ENCODE measurements around the gene RNF19B. TPM values are rescaled to one million over a fixed set of nuclear protein-coding genes. Genes with fewer than 3 reads are reported as not detected.

The RNF19B gene
- total and polyA plus RNA-seq, 2 donors from 2014 or later = 17.3 to 30.8 TPM

DNA sequence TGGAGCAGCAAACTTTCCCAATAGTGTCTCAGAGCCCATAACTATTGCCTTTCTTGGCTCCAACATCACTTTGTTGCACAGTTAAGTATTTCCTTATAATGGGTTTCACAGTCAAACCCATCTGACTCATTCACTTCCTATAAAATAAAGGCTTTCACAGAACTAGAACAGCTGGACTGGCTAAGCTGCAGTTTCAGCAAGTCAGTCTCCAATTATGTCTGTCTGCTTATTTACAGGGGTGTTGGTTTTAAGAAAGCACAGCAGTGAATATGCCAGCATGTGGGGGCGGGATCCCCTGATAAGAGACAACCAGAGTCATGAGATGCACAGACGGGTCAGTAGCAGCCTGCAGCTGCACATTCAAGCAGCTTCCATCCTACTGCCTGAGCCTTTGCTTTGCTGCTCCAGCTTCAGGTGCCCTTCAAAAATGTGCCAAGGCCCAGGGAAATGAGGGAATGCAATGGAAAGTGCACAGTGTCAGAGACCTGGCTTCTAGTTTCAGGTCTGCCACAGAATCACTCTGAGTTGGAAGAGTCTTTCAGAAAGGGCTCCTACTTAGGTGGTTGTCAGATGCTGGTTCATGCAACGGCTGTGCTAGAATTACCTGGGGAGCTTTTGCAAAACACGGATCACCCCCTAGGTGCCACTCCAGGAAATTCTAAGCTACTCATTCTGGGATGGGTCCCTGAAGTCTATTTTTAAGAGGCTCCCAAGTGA, 24.8 kb downstream of the RNF19B start:
- Histone ChIP-seq H3K9me3 (ENCODE audit: control insufficient read depth in 2 of 3, insufficient read depth in 1 of 3, low read length in 3 of 3) (no peaks in the 10 kb centered on the region), H3K9ac (ENCODE audit: low read length in 3 of 3) (no peak overlapping the region), H3K27ac (ENCODE audit: low read depth in 2 of 2, low read length in 2 of 2) (no peak overlapping the region), H3K36me3 (ENCODE audit: control insufficient read depth in 2 of 3, insufficient read depth in 3 of 3, low read length in 3 of 3) (peaks cover 10 to 55% (median 24%) of the 10 kb centered on the region in 3 donors), H3K27me3 (ENCODE audit: control insufficient read depth, insufficient read depth, low read length) (no peaks in the 10 kb centered on the region), H3K4me3 (ENCODE audit: low read length in 3 of 3) (no peak overlapping the region), H3K4me1 (ENCODE audit: control insufficient read depth in 2 of 3, insufficient read depth in 2 of 3, low read depth in 1 of 3, low read length in 3 of 3) (peaks cover 0 to 10% (median 5%) of the 10 kb centered on the region in 3 donors)
- TF ChIP-seq, protein P1, sequence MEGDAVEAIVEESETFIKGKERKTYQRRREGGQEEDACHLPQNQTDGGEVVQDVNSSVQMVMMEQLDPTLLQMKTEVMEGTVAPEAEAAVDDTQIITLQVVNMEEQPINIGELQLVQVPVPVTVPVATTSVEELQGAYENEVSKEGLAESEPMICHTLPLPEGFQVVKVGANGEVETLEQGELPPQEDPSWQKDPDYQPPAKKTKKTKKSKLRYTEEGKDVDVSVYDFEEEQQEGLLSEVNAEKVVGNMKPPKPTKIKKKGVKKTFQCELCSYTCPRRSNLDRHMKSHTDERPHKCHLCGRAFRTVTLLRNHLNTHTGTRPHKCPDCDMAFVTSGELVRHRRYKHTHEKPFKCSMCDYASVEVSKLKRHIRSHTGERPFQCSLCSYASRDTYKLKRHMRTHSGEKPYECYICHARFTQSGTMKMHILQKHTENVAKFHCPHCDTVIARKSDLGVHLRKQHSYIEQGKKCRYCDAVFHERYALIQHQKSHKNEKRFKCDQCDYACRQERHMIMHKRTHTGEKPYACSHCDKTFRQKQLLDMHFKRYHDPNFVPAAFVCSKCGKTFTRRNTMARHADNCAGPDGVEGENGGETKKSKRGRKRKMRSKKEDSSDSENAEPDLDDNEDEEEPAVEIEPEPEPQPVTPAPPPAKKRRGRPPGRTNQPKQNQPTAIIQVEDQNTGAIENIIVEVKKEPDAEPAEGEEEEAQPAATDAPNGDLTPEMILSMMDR (IDR thresholded peaks at IDR 0.05; ENCODE audit: borderline replicate concordance, extremely low read depth, insufficient read depth) = no peak
- DNase-seq (no peak), FAIRE-seq (no peak)
- intact Hi-C loops (cut with DNase I) = no loop called here

DNA sequence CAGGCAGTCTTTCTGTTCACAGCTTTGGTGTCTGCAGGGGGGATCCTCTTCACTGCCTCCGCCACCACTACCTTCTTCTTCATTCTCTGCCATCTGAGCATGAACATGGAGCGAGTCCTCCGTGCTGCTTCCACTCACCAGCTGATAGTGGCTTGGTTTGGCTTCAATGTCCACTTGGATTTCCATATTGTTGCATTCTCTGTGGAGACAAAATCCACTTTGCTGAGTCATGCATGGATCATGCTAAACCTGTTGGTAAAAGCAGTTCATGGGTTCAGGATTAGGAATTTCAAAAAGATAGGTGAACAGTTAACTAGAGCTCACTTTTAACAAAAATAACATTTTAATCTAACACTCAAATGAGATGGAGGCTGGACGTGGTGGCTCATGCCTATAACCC, 27.5 kb downstream of the RNF19B start:
- DNase-seq (no peak), FAIRE-seq (no peak)
- H3K36me3 ChIP-seq (ENCODE audit: control insufficient read depth in 2 of 3, insufficient read depth in 3 of 3, low read length in 3 of 3) = peaks cover 7 to 34% (median 18%) of the 10 kb centered on the region in 3 donors
- H3K27ac ChIP-seq (ENCODE audit: low read depth in 2 of 2, low read length in 2 of 2) = peak overlapping the region in 1 of 2 donors; percentile 59
- H3K9me3 ChIP-seq (ENCODE audit: control insufficient read depth in 2 of 3, insufficient read depth in 1 of 3, low read length in 3 of 3) = no peaks in the 10 kb centered on the region
- H3K27me3 ChIP-seq (ENCODE audit: control insufficient read depth, insufficient read depth, low read length) = no peaks in the 10 kb centered on the region
- intact Hi-C loops (cut with DNase I) = no loop called here
- peaks cover 0 to 19% (median 7%) of the 10 kb centered on the region in 3 donors for H3K4me1 ChIP-seq (ENCODE audit: control insufficient read depth in 2 of 3, insufficient read depth in 2 of 3, low read depth in 1 of 3, low read length in 3 of 3)
- no peak overlapping the region for H3K4me3 ChIP-seq (ENCODE audit: low read length in 3 of 3)
- TF ChIP-seq, protein P1 (IDR thresholded peaks at IDR 0.05; ENCODE audit: borderline replicate concordance, extremely low read depth, insufficient read depth) = no peak
- no peak overlapping the region for H3K9ac ChIP-seq (ENCODE audit: low read length in 3 of 3)

DNA sequence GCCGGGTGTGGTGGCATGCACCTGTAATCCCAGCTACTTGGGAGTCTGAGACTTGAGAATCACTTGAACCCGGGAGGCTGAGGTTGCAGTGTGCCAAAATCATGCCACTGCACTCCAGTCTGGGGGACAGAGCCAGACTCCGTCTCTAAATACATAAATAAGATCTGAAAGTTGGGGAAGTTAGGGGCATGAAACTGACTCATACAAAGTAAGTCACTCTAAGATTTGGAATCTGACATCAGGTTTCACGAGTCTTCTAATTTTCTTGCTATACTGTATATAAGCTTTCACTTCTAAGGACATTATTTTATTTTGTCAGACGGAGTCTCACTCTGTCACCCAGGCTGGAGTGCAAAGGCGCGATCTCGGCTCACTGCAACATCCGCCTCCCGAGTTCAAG, 30.1 kb downstream of the RNF19B start:
- FAIRE-seq (no peak), DNase-seq (no peak)
- intact Hi-C loops (cut with DNase I) = no loop called here
- H3K4me3 ChIP-seq (ENCODE audit: low read length in 3 of 3) = no peak overlapping the region
- H3K27ac ChIP-seq (ENCODE audit: low read depth in 2 of 2, low read length in 2 of 2) = peak overlapping the region; percentile 37 to 71
- H3K36me3 ChIP-seq (ENCODE audit: control insufficient read depth in 2 of 3, insufficient read depth in 3 of 3, low read length in 3 of 3) = peaks cover 5 to 19% (median 9%) of the 10 kb centered on the region in 3 donors
- no peaks in the 10 kb centered on the region for H3K9me3 ChIP-seq (ENCODE audit: control insufficient read depth in 2 of 3, insufficient read depth in 1 of 3, low read length in 3 of 3)
- TF ChIP-seq, protein P1 (IDR thresholded peaks at IDR 0.05; ENCODE audit: borderline replicate concordance, extremely low read depth, insufficient read depth) = no peak
- no peak overlapping the region for H3K9ac ChIP-seq (ENCODE audit: low read length in 3 of 3)
- no peaks in the 10 kb centered on the region for H3K27me3 ChIP-seq (ENCODE audit: control insufficient read depth, insufficient read depth, low read length)
- H3K4me1 ChIP-seq (ENCODE audit: control insufficient read depth in 2 of 3, insufficient read depth in 2 of 3, low read depth in 1 of 3, low read length in 3 of 3) = peaks cover 0 to 16% (median 7%) of the 10 kb centered on the region in 3 donors
